ENCODE measurements around the gene NR5A1. TPM values are rescaled to one million over a fixed set of nuclear protein-coding genes. Genes with fewer than 3 reads are reported as not detected.

The NR5A1 gene
- total RNA-seq, 4 donors from 2014 or later: not detected

- Histone ChIP-seq H3K9me3 (no peaks in the 10 kb centered on the region), H3K27ac (no peak overlapping the region), H3K4me1 (peaks cover 0 to 4% (median 0%) of the 10 kb centered on the region in 4 donors), H3K27me3 (no peaks in the 10 kb centered on the region), H3K4me3 (no peak overlapping the region), H3K36me3 (no peaks in the 10 kb centered on the region)
- TF ChIP-seq CTCF (IDR thresholded peaks at IDR 0.05): no peak
- no peak for TF ChIP-seq EP300 (IDR thresholded peaks at IDR 0.05)
- no peak for TF ChIP-seq POLR2A (IDR thresholded peaks at IDR 0.05)
- DNase-seq (ENCODE audit: low spot score in 2 of 2): no peak
- whole genome bisulfite sequencing, 2 donors: 41 to 45% methylated on average over 23 of the region's 23 CpGs
Observed at GRCh38 chr9:124511891-124512805, 4.9 kb upstream of the NR5A1 start.

- 93% methylated on average over 5 to 6 of the region's 6 CpGs for WGBS, 2 donors
Observed at GRCh38 chr9:124511426-124511840, 4.2 kb upstream of the NR5A1 start.

GRCh38 chr9:124510650-124511425 lies 3.6 kb upstream of the NR5A1 start:
- TF ChIP-seq EP300 (IDR thresholded peaks at IDR 0.05): no peak
- no peak for TF ChIP-seq CTCF (IDR thresholded peaks at IDR 0.05)
- TF ChIP-seq POLR2A (IDR thresholded peaks at IDR 0.05): no peak
- Histone ChIP-seq H3K9me3 (no peaks in the 10 kb centered on the region), H3K27me3 (peaks cover 0 to 9% of the 10 kb centered on the region in 2 donors), H3K27ac (no peak overlapping the region), H3K36me3 (no peaks in the 10 kb centered on the region), H3K4me1 (peaks cover 0 to 4% (median 0%) of the 10 kb centered on the region in 4 donors), H3K4me3 (no peak overlapping the region)
- 79 to 85% methylated on average over 6 to 9 of the region's 9 CpGs for WGBS, 2 donors
- DNase-seq (ENCODE audit: low spot score in 2 of 2): no peak

More at GRCh38 chr9:124511426-124511840, 4.2 kb upstream of the NR5A1 start:
- Histone ChIP-seq H3K4me3 (no peak overlapping the region), H3K27me3 (peaks cover 0 to 3% of the 10 kb centered on the region in 2 donors), H3K9me3 (no peaks in the 10 kb centered on the region), H3K4me1 (peaks cover 0 to 4% (median 0%) of the 10 kb centered on the region in 4 donors), H3K36me3 (no peaks in the 10 kb centered on the region), H3K27ac (no peak overlapping the region)
- TF ChIP-seq POLR2A (IDR thresholded peaks at IDR 0.05) (no peak), CTCF (IDR thresholded peaks at IDR 0.05) (no peak), EP300 (IDR thresholded peaks at IDR 0.05) (no peak)
- no peak for DNase-seq (ENCODE audit: low spot score in 2 of 2)

- WGBS, 2 donors: 88 to 90% methylated on average over 11 of the region's 11 CpGs
- H3K36me3 ChIP-seq: no peaks in the 10 kb centered on the region
- no peak overlapping the region for H3K27ac ChIP-seq
- DNase-seq (ENCODE audit: low spot score in 2 of 2): no peak
- H3K9me3 ChIP-seq: no peaks in the 10 kb centered on the region
- TF ChIP-seq POLR2A (IDR thresholded peaks at IDR 0.05): no peak
- TF ChIP-seq EP300 (IDR thresholded peaks at IDR 0.05): no peak
- TF ChIP-seq CTCF (IDR thresholded peaks at IDR 0.05): no peak
- peaks cover 0 to 20% (median 7%) of the 10 kb centered on the region in 4 donors for H3K4me1 ChIP-seq
- H3K27me3 ChIP-seq: peaks cover 0 to 34% of the 10 kb centered on the region in 2 donors
- no peak overlapping the region for H3K4me3 ChIP-seq
Observed at GRCh38 chr9:124507880-124508423, 753 bp upstream of the NR5A1 start.
